Measurements from ENCODE around the gene MAPK1. TPM values are rescaled to one million over a fixed set of nuclear protein-coding genes. Genes with fewer than 3 reads are reported as not detected.
A peak's percentile ranks its signal among the peaks of the same experiment; 100 is the strongest.

Gene MAPK1
- total RNA-seq, 1 experiment from 2014 or later = 122 TPM

- Histone ChIP-seq H3K4me3 (ENCODE audit: low read depth in 2 of 2, low read length in 2 of 2) (peak overlapping the region in 1 of 2 experiments; percentile 85; a peak in 2 of 4 replicates), H3K4me1 (ENCODE audit: control insufficient read depth, insufficient read depth, low read length) (peaks cover 28% of the 10 kb centered on the region), H3K27me3 (ENCODE audit: control insufficient read depth, insufficient read depth, low read length) (no peaks in the 10 kb centered on the region), H3K9me3 (ENCODE audit: control insufficient read depth, insufficient read depth, low read depth, low read length) (no peaks in the 10 kb centered on the region), H3K36me3 (ENCODE audit: control insufficient read depth, insufficient read depth, low read length) (no peaks in the 10 kb centered on the region; the same call in none of the 2 replicates), H3K27ac (ENCODE audit: low read length) (peak overlapping the region; percentile 87; the same call in 1 of the 2 replicates)
- POLR2A ChIA-PET = no interaction called here
- ATAC-seq (no peak), DNase-seq (ENCODE audit: low read depth, low spot score) (peak; percentile 7)
- no peak for TF ChIP-seq POLR2AphosphoS5 (IDR thresholded peaks at IDR 0.05; ENCODE audit: low read depth, low read length)
- TF ChIP-seq, protein P1, sequence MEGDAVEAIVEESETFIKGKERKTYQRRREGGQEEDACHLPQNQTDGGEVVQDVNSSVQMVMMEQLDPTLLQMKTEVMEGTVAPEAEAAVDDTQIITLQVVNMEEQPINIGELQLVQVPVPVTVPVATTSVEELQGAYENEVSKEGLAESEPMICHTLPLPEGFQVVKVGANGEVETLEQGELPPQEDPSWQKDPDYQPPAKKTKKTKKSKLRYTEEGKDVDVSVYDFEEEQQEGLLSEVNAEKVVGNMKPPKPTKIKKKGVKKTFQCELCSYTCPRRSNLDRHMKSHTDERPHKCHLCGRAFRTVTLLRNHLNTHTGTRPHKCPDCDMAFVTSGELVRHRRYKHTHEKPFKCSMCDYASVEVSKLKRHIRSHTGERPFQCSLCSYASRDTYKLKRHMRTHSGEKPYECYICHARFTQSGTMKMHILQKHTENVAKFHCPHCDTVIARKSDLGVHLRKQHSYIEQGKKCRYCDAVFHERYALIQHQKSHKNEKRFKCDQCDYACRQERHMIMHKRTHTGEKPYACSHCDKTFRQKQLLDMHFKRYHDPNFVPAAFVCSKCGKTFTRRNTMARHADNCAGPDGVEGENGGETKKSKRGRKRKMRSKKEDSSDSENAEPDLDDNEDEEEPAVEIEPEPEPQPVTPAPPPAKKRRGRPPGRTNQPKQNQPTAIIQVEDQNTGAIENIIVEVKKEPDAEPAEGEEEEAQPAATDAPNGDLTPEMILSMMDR (IDR thresholded peaks at IDR 0.05) = no peak
- TF ChIP-seq TCF7L2 (IDR thresholded peaks at IDR 0.05; ENCODE audit: low read depth, low read length) = no peak
- intact Hi-C loops (cut with micrococcal nuclease; ENCODE audit: unreplicated experiment) (no loop called here), in situ Hi-C loops (cut with HindIII; ENCODE audit: low pct_unique_long_range_greater_than_20kb, low sequenced_read_pairs) (no loop called here)
- BruUV-seq (replicated peaks) = no TSS peak
- CTCF ChIA-PET = no interaction called here
Measured at GRCh38 chr22:21865041-21865440, 2.4 kb downstream of the MAPK1 start.

- intact Hi-C loops (cut with micrococcal nuclease; ENCODE audit: unreplicated experiment) (no loop called here), in situ Hi-C loops (cut with HindIII; ENCODE audit: low pct_unique_long_range_greater_than_20kb, low sequenced_read_pairs) (no loop called here)
- ChIA-PET POLR2A (interaction anchor here (0.7 kb wide), 2 partner anchors 168 to 1404 kb away, joined by 3 to 4 read pairs; no protein-coding TSS in a partner anchor), CTCF (no interaction called here)
- no TSS peak for BruUV-seq (replicated peaks)
- Histone ChIP-seq H3K36me3 (ENCODE audit: control insufficient read depth, insufficient read depth, low read length) (no peaks in the 10 kb centered on the region; the same call in none of the 2 replicates), H3K9me3 (ENCODE audit: control insufficient read depth, insufficient read depth, low read depth, low read length) (no peaks in the 10 kb centered on the region), H3K27me3 (ENCODE audit: control insufficient read depth, insufficient read depth, low read length) (no peaks in the 10 kb centered on the region), H3K27ac (ENCODE audit: low read length) (no peak overlapping the region), H3K4me3 (ENCODE audit: low read depth in 2 of 2, low read length in 2 of 2) (no peak overlapping the region), H3K4me1 (ENCODE audit: control insufficient read depth, insufficient read depth, low read length) (peaks cover 28% of the 10 kb centered on the region)
- TF ChIP-seq POLR2AphosphoS5 (IDR thresholded peaks at IDR 0.05; ENCODE audit: low read depth, low read length) = no peak
- TF ChIP-seq SIN3A (IDR thresholded peaks at IDR 0.05; ENCODE audit: borderline replicate concordance, insufficient read depth, low read depth, low read length) = no peak
- TF ChIP-seq, protein P1 (IDR thresholded peaks at IDR 0.05) = no peak
- ATAC-seq (no peak), DNase-seq (ENCODE audit: low read depth, low spot score) (no peak)
Measured at GRCh38 chr22:21862386-21863245, 4.8 kb downstream of the MAPK1 start.

- ChIA-PET POLR2A (interaction anchor here (0.7 kb wide), 2 partner anchors 167 to 1403 kb away, joined by 3 to 4 read pairs; no protein-coding TSS in a partner anchor), CTCF (no interaction called here)
- no peak for ATAC-seq
- Histone ChIP-seq H3K4me3 (ENCODE audit: low read depth in 2 of 2, low read length in 2 of 2) (no peak overlapping the region), H3K4me1 (ENCODE audit: control insufficient read depth, insufficient read depth, low read length) (peaks cover 29% of the 10 kb centered on the region), H3K9me3 (ENCODE audit: control insufficient read depth, insufficient read depth, low read depth, low read length) (no peaks in the 10 kb centered on the region), H3K27ac (ENCODE audit: low read length) (no peak overlapping the region), H3K36me3 (ENCODE audit: control insufficient read depth, insufficient read depth, low read length) (no peaks in the 10 kb centered on the region; the same call in none of the 2 replicates), H3K27me3 (ENCODE audit: control insufficient read depth, insufficient read depth, low read length) (no peaks in the 10 kb centered on the region)
- BruUV-seq (replicated peaks) = no TSS peak
- intact Hi-C loops (cut with micrococcal nuclease; ENCODE audit: unreplicated experiment) = no loop called here
- in situ Hi-C loops (cut with HindIII; ENCODE audit: low pct_unique_long_range_greater_than_20kb, low sequenced_read_pairs) = no loop called here
- TF ChIP-seq POLR2AphosphoS5 (IDR thresholded peaks at IDR 0.05; ENCODE audit: low read depth, low read length) (no peak), TCF7L2 (IDR thresholded peaks at IDR 0.05; ENCODE audit: low read depth, low read length) (no peak), SIN3A (IDR thresholded peaks at IDR 0.05; ENCODE audit: borderline replicate concordance, insufficient read depth, low read depth, low read length) (no peak)
- TF ChIP-seq, protein P1 (IDR thresholded peaks at IDR 0.05) = no peak
- TF ChIP-seq, protein P2, sequence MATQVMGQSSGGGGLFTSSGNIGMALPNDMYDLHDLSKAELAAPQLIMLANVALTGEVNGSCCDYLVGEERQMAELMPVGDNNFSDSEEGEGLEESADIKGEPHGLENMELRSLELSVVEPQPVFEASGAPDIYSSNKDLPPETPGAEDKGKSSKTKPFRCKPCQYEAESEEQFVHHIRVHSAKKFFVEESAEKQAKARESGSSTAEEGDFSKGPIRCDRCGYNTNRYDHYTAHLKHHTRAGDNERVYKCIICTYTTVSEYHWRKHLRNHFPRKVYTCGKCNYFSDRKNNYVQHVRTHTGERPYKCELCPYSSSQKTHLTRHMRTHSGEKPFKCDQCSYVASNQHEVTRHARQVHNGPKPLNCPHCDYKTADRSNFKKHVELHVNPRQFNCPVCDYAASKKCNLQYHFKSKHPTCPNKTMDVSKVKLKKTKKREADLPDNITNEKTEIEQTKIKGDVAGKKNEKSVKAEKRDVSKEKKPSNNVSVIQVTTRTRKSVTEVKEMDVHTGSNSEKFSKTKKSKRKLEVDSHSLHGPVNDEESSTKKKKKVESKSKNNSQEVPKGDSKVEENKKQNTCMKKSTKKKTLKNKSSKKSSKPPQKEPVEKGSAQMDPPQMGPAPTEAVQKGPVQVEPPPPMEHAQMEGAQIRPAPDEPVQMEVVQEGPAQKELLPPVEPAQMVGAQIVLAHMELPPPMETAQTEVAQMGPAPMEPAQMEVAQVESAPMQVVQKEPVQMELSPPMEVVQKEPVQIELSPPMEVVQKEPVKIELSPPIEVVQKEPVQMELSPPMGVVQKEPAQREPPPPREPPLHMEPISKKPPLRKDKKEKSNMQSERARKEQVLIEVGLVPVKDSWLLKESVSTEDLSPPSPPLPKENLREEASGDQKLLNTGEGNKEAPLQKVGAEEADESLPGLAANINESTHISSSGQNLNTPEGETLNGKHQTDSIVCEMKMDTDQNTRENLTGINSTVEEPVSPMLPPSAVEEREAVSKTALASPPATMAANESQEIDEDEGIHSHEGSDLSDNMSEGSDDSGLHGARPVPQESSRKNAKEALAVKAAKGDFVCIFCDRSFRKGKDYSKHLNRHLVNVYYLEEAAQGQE (IDR thresholded peaks at IDR 0.05; ENCODE audit: insufficient read depth in 1 of 2, low read depth in 2 of 2, low read length in 1 of 2) = no peak
- DNase-seq (ENCODE audit: low read depth, low spot score) = no peak
Measured at GRCh38 chr22:21861851-21862250, 5.6 kb downstream of the MAPK1 start.
